Mesodermal cell (in vitro differentiated cells): Measurements from ENCODE around the gene CCNG2.

Source experiments
- H3K27ac ChIP-seq: 2 replicates; pipeline ENCODE4 v1.7.0; 2013; ENCODE audit warnings: mild to moderate bottlenecking, low read depth, low read length, moderate library complexity; ENCODE audit not compliant: severe bottlenecking
- H3K36me3 ChIP-seq: 2 replicates; pipeline ENCODE4 v1.7.1; 2013; ENCODE audit warnings: mild to moderate bottlenecking, low read length, moderate library complexity; ENCODE audit not compliant: control insufficient read depth, insufficient read depth
- H3K4me1 ChIP-seq: one replicate; pipeline ENCODE4 v1.7.1; 2013; ENCODE audit warnings: mild to moderate bottlenecking, low read length; ENCODE audit not compliant: insufficient read depth, control insufficient read depth, poor library complexity, severe bottlenecking
- H3K4me3 ChIP-seq: 2 replicates; pipeline ENCODE4 v1.7.0; 2013; ENCODE audit warnings: low read length, control low read depth, mild to moderate bottlenecking; ENCODE audit not compliant: insufficient read depth, poor library complexity, severe bottlenecking; ENCODE audit errors: extremely low read depth
- H3K9me3 ChIP-seq: 2 replicates; pipeline ENCODE4 v1.7.1; 2013; ENCODE audit warnings: mild to moderate bottlenecking, low read length, moderate library complexity; ENCODE audit not compliant: control insufficient read depth
- WGBS, 2 experiments: methylation state at CpG; one replicate each; pipeline ENCODE4 v1.1.5; 2013; ENCODE audit warnings: missing lambda C conversion rate in 2 of 2; ENCODE audit not compliant: insufficient coverage in 2 of 2; 5-methylcytosine and 5-hydroxymethylcytosine counted together

Gene CCNG2

DNA sequence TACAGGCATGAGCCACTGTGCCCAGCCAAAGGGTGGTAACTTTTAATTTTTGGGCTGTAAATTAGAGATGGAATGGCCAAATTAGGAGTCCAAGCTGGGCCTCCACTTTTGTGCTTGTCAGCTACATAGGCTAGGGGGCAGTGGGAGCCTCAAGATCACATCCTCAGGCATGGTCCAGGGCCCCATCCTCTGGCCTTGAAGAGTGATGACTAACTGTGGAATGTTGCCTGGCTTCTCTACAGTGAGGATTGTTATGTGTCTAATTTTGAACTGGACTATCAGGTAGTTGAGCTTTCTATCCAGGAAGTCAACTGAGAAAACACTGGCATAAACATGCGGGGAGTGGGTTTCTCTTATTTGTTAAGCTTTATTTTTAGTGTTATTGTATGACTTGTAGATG is 33.0 kb downstream of the CCNG2 start:
- Histone ChIP-seq H3K9me3 (no peaks in the 10 kb centered on the region), H3K36me3 (no peaks in the 10 kb centered on the region), H3K4me3 (no peak overlapping the region), H3K4me1 (peaks cover 5% of the 10 kb centered on the region), H3K27ac (no peak overlapping the region)
- WGBS, 2 experiments, result 90% methylated on average over 1 of the region's 1 CpG; no CpG with 5 or more reads in 1 of the 2 experiments

GRCh38 chr4:77193046-77193445 is 36.0 kb downstream of the CCNG2 start:
- Histone ChIP-seq H3K4me1 (peaks cover 5% of the 10 kb centered on the region), H3K27ac (no peak overlapping the region), H3K36me3 (no peaks in the 10 kb centered on the region), H3K4me3 (no peak overlapping the region), H3K9me3 (no peaks in the 10 kb centered on the region)
- 93 to 96% methylated on average over 6 to 8 of the region's 8 CpGs for WGBS, 2 experiments

- Histone ChIP-seq H3K4me1 (peaks cover 5% of the 10 kb centered on the region), H3K27ac (no peak overlapping the region), H3K9me3 (no peaks in the 10 kb centered on the region), H3K4me3 (no peak overlapping the region), H3K36me3 (no peaks in the 10 kb centered on the region)
- 61 to 68% methylated on average over 14 to 16 of the region's 17 CpGs for WGBS, 2 experiments
Observed at GRCh38 chr4:77193511-77194102, 36.6 kb downstream of the CCNG2 start.

DNA sequence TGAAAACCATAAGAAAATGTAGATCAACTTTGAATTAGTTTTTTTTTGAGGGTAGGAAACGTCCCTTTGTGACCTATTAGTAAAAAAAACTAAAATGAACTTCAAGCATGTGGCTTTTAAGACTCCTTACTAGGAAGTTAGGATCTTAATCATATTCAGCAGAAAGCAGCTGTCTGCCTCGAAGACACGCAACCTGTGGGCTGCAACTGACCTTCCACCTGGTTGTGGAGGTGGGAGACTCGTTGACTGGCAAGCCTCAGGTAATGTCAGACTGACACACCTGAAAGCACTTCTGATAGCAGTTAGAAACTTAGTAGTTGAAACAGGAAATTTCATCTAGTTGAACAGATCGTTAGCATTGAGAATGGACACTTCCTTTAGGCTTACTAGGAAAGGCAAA is 37.4 kb downstream of the CCNG2 start:
- H3K36me3 ChIP-seq, result no peaks in the 10 kb centered on the region
- peaks cover 5% of the 10 kb centered on the region for H3K4me1 ChIP-seq
- no peak overlapping the region for H3K4me3 ChIP-seq
- no peaks in the 10 kb centered on the region for H3K9me3 ChIP-seq
- no peak overlapping the region for H3K27ac ChIP-seq
- 87 to 92% methylated on average over 2 to 5 of the region's 5 CpGs for WGBS, 2 experiments

- no peaks in the 10 kb centered on the region for H3K9me3 ChIP-seq
- 80 to 88% methylated on average over 1 of the region's 1 CpG for WGBS, 2 experiments
- no peak overlapping the region for H3K4me3 ChIP-seq
- no peaks in the 10 kb centered on the region for H3K36me3 ChIP-seq
- no peak overlapping the region for H3K27ac ChIP-seq
- peaks cover 5% of the 10 kb centered on the region for H3K4me1 ChIP-seq
Observed at GRCh38 chr4:77194989-77195388, 38.0 kb downstream of the CCNG2 start.

DNA sequence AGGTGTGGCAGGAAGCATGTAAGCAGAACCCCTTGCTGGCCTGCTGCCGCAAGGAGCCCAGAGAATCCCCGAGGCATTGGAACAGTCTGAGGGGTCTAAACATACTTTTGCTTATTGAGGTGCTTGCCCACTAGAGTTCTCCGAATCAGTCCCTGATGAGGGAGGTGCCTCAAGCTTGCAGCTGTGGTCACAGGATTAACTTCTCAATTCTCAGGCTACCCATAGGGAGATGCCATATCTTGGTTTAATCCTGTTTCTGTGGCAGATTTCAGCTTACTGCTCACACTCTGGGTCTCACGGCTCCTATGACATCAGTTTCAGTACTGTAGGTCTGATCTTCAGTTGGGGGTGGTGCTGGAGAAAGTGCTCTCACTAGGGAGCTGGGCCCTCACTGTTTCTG is 39.9 kb downstream of the CCNG2 start:
- Histone ChIP-seq H3K9me3 (no peaks in the 10 kb centered on the region), H3K36me3 (no peaks in the 10 kb centered on the region), H3K27ac (no peak overlapping the region), H3K4me3 (no peak overlapping the region), H3K4me1 (no peaks in the 10 kb centered on the region)
- 89 to 100% methylated on average over 3 to 4 of the region's 4 CpGs for WGBS, 2 experiments

- Histone ChIP-seq H3K36me3 (no peaks in the 10 kb centered on the region), H3K27ac (no peak overlapping the region), H3K9me3 (no peaks in the 10 kb centered on the region), H3K4me1 (no peaks in the 10 kb centered on the region), H3K4me3 (no peak overlapping the region)
- 81 to 94% methylated on average over 2 to 5 of the region's 5 CpGs for WGBS, 2 experiments
Observed at GRCh38 chr4:77197361-77197760, 40.4 kb downstream of the CCNG2 start.

GRCh38 chr4:77197831-77198230 is 40.8 kb downstream of the CCNG2 start:
- WGBS, 2 experiments, result 96 to 100% methylated on average over 1 to 2 of the region's 2 CpGs

GRCh38 chr4:77199276-77199675 is 42.3 kb downstream of the CCNG2 start:
- H3K9me3 ChIP-seq, result no peaks in the 10 kb centered on the region
- no peak overlapping the region for H3K4me3 ChIP-seq
- WGBS, 2 experiments, result 80 to 89% methylated on average over 1 of the region's 2 CpGs
- H3K36me3 ChIP-seq, result no peaks in the 10 kb centered on the region
- H3K27ac ChIP-seq, result no peak overlapping the region
- H3K4me1 ChIP-seq, result no peaks in the 10 kb centered on the region

More at GRCh38 chr4:77197831-77198230, 40.8 kb downstream of the CCNG2 start:
- no peaks in the 10 kb centered on the region for H3K36me3 ChIP-seq
- no peaks in the 10 kb centered on the region for H3K4me1 ChIP-seq
- H3K9me3 ChIP-seq, result no peaks in the 10 kb centered on the region
- H3K4me3 ChIP-seq, result no peak overlapping the region
- H3K27ac ChIP-seq, result no peak overlapping the region

- Histone ChIP-seq H3K27ac (no peak overlapping the region), H3K9me3 (no peaks in the 10 kb centered on the region), H3K4me1 (no peaks in the 10 kb centered on the region), H3K36me3 (no peaks in the 10 kb centered on the region), H3K4me3 (no peak overlapping the region)
- no CpG with 5 or more reads among the region's 1 CpG for WGBS, 2 experiments
Observed at GRCh38 chr4:77199701-77200100, 42.7 kb downstream of the CCNG2 start.

GRCh38 chr4:77201343-77201742 is 44.3 kb downstream of the CCNG2 start:
- Histone ChIP-seq H3K27ac (no peak overlapping the region), H3K9me3 (no peaks in the 10 kb centered on the region), H3K4me3 (no peak overlapping the region), H3K4me1 (no peaks in the 10 kb centered on the region), H3K36me3 (no peaks in the 10 kb centered on the region)
- no CpG with 5 or more reads among the region's 1 CpG for WGBS, 2 experiments
